ENCODE data around the gene CRYBG1. TPM values are rescaled to one million over a fixed set of nuclear protein-coding genes. Genes with fewer than 3 reads are reported as not detected.

The CRYBG1 gene
- total and polyA plus RNA-seq, 10 of the 15 experiments (the other 5 are each of a cell fraction or from before 2014, with no cell fraction given) = 6.5 to 57.0 (median 25.2) TPM

DNA sequence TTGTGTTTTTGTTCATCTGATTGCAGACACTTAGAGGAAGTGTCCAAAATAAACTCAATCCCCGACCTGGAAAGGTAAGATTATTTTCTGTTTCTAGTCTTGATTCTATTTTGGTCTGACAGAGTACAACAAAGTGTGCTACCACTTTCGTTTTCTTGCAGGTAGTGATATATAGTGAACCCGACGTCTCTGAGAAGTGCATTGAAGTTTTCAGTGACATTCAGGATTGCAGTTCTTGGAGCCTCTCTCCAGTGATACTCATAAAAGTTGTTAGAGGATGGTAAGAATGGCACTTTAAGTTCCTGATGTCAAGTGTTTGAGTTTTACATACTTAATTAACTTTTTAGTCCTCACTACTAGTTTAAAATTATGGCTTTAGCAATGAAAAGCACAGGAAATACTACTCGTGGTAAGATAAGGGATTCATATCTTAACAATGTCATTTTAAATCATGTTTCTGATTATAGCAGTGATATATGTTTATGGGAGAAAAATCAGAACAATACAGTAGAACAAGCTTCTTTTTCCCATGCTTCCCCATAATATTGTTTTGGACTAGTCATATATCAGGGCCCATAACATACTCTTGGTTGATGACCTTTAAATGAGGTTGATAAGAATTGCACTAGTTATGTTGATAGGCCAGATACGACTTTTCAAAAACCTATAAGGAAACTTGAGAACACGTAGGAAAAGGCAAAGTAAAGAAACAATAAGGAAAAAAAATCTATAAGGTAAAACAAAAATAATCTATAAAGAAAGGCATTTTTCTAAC is 164.8 kb downstream of the CRYBG1 start (continued):
- no peak for TF ChIP-seq EZH2 (IDR thresholded peaks at IDR 0.05; ENCODE audit: borderline replicate concordance, control insufficient read depth, low read depth, low read length)
- no peak for TF ChIP-seq YY1 (IDR thresholded peaks at IDR 0.05; ENCODE audit: low read depth, low read length)
- peak; percentile 33 to 49; a peak in 1 of 4 replicates for TF ChIP-seq BHLHE40 (IDR thresholded peaks at IDR 0.05; ENCODE audit: borderline replicate concordance in 1 of 2, low read depth in 2 of 2, low read length in 1 of 2)
- TF ChIP-seq CEBPB (IDR thresholded peaks at IDR 0.05; ENCODE audit: borderline replicate concordance in 1 of 2, low read depth in 2 of 2, low read length in 2 of 2) = no peak
- no peak for TF ChIP-seq HDGF (IDR thresholded peaks at IDR 0.05)
- no peak for TF ChIP-seq KDM1A (IDR thresholded peaks at IDR 0.05; ENCODE audit: borderline replicate concordance)
- TF ChIP-seq, protein P1, sequence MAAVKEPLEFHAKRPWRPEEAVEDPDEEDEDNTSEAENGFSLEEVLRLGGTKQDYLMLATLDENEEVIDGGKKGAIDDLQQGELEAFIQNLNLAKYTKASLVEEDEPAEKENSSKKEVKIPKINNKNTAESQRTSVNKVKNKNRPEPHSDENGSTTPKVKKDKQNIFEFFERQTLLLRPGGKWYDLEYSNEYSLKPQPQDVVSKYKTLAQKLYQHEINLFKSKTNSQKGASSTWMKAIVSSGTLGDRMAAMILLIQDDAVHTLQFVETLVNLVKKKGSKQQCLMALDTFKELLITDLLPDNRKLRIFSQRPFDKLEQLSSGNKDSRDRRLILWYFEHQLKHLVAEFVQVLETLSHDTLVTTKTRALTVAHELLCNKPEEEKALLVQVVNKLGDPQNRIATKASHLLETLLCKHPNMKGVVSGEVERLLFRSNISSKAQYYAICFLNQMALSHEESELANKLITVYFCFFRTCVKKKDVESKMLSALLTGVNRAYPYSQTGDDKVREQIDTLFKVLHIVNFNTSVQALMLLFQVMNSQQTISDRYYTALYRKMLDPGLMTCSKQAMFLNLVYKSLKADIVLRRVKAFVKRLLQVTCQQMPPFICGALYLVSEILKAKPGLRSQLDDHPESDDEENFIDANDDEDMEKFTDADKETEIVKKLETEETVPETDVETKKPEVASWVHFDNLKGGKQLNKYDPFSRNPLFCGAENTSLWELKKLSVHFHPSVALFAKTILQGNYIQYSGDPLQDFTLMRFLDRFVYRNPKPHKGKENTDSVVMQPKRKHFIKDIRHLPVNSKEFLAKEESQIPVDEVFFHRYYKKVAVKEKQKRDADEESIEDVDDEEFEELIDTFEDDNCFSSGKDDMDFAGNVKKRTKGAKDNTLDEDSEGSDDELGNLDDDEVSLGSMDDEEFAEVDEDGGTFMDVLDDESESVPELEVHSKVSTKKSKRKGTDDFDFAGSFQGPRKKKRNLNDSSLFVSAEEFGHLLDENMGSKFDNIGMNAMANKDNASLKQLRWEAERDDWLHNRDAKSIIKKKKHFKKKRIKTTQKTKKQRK (IDR thresholded peaks at IDR 0.05; ENCODE audit: low read depth, low read length) = no peak
- TF ChIP-seq ESRRA (IDR thresholded peaks at IDR 0.05; ENCODE audit: low read length) = no peak
- 0 out of 2 replicates have a peak, but pooled peaks have one; percentile 38 for TF ChIP-seq NBN (IDR thresholded peaks at IDR 0.05)
- TF ChIP-seq GATAD2B (conservative IDR thresholded peaks at IDR 0.05; ENCODE audit: low read depth) = no peak
- no peak for TF ChIP-seq SMC3 (IDR thresholded peaks at IDR 0.05; ENCODE audit: borderline replicate concordance, low read length)
- no peak for TF ChIP-seq NR2F1 (conservative IDR thresholded peaks at IDR 0.05)
- TF ChIP-seq, protein P2, sequence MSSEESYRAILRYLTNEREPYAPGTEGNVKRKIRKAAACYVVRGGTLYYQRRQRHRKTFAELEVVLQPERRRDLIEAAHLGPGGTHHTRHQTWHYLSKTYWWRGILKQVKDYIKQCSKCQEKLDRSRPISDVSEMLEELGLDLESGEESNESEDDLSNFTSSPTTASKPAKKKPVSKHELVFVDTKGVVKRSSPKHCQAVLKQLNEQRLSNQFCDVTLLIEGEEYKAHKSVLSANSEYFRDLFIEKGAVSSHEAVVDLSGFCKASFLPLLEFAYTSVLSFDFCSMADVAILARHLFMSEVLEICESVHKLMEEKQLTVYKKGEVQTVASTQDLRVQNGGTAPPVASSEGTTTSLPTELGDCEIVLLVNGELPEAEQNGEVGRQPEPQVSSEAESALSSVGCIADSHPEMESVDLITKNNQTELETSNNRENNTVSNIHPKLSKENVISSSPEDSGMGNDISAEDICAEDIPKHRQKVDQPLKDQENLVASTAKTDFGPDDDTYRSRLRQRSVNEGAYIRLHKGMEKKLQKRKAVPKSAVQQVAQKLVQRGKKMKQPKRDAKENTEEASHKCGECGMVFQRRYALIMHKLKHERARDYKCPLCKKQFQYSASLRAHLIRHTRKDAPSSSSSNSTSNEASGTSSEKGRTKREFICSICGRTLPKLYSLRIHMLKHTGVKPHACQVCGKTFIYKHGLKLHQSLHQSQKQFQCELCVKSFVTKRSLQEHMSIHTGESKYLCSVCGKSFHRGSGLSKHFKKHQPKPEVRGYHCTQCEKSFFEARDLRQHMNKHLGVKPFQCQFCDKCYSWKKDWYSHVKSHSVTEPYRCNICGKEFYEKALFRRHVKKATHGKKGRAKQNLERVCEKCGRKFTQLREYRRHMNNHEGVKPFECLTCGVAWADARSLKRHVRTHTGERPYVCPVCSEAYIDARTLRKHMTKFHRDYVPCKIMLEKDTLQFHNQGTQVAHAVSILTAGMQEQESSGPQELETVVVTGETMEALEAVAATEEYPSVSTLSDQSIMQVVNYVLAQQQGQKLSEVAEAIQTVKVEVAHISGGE (CRISPR knock-in tag; IDR thresholded peaks at IDR 0.05) = no peak
- TF ChIP-seq CHD1 (IDR thresholded peaks at IDR 0.05; ENCODE audit: low read depth, low read length) = no peak
- TF ChIP-seq, protein P3, sequence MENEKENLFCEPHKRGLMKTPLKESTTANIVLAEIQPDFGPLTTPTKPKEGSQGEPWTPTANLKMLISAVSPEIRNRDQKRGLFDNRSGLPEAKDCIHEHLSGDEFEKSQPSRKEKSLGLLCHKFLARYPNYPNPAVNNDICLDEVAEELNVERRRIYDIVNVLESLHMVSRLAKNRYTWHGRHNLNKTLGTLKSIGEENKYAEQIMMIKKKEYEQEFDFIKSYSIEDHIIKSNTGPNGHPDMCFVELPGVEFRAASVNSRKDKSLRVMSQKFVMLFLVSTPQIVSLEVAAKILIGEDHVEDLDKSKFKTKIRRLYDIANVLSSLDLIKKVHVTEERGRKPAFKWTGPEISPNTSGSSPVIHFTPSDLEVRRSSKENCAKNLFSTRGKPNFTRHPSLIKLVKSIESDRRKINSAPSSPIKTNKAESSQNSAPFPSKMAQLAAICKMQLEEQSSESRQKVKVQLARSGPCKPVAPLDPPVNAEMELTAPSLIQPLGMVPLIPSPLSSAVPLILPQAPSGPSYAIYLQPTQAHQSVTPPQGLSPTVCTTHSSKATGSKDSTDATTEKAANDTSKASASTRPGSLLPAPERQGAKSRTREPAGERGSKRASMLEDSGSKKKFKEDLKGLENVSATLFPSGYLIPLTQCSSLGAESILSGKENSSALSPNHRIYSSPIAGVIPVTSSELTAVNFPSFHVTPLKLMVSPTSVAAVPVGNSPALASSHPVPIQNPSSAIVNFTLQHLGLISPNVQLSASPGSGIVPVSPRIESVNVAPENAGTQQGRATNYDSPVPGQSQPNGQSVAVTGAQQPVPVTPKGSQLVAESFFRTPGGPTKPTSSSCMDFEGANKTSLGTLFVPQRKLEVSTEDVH (IDR thresholded peaks at IDR 0.05; ENCODE audit: low read depth, partially characterized antibody) = no peak
- TF ChIP-seq, protein P4, sequence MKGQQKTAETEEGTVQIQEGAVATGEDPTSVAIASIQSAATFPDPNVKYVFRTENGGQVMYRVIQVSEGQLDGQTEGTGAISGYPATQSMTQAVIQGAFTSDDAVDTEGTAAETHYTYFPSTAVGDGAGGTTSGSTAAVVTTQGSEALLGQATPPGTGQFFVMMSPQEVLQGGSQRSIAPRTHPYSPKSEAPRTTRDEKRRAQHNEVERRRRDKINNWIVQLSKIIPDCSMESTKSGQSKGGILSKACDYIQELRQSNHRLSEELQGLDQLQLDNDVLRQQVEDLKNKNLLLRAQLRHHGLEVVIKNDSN (IDR thresholded peaks at IDR 0.05; ENCODE audit: borderline replicate concordance, extremely low read length, insufficient read depth, low read depth, low read length) = no peak
- no peak for TF ChIP-seq RFX5 (IDR thresholded peaks at IDR 0.05; ENCODE audit: low read depth, low read length)
- no peak for TF ChIP-seq BRCA1 (IDR thresholded peaks at IDR 0.05; ENCODE audit: low read depth, low read length)
- no peak for TF ChIP-seq WRNIP1 (IDR thresholded peaks at IDR 0.05; ENCODE audit: borderline replicate concordance, low read depth, low read length)
